HL-60 (cell line): ENCODE measurements around the gene TFB1M.

ENCODE experiments used
- CTCF ChIP-seq: IDR thresholded peaks from one replicate; pipeline ENCODE4 v1.5.1; 2011; ENCODE audit warnings: low read length, control low read depth, inconsistent platforms; ENCODE audit not compliant: insufficient read depth
- POLR2AphosphoS5 ChIP-seq: IDR thresholded peaks from 2 replicates; pipeline ENCODE4 v1.6.1; 2012; ENCODE audit warnings: low read depth
- SPI1 ChIP-seq: IDR thresholded peaks from 2 replicates; pipeline ENCODE4 v1.6.1; 2012; ENCODE audit warnings: low read depth, mild to moderate bottlenecking, borderline replicate concordance

GRCh38 chr6:155252581-155252980 lies 61.7 kb downstream of the TFB1M start:
- no peak for TF ChIP-seq SPI1
- no peak for TF ChIP-seq CTCF
- TF ChIP-seq POLR2AphosphoS5 = no peak
